GM21717 (cell line): ENCODE measurements around the gene MARCHF7.
"Not testable (repeated sequence)": the region's sequence is repeated elsewhere in the genome, so short reads cannot be mapped to it uniquely, and the experiment has no call there.

Experiments
- ATAC-seq: cut with Tn5 transposase; IDR thresholded peaks from one replicate; pipeline ENCODE4 v1.9.1; 2021; ENCODE audit warnings: mild to moderate bottlenecking, moderate library complexity; ENCODE audit not compliant: unreplicated experiment

MARCHF7 gene, protein sequence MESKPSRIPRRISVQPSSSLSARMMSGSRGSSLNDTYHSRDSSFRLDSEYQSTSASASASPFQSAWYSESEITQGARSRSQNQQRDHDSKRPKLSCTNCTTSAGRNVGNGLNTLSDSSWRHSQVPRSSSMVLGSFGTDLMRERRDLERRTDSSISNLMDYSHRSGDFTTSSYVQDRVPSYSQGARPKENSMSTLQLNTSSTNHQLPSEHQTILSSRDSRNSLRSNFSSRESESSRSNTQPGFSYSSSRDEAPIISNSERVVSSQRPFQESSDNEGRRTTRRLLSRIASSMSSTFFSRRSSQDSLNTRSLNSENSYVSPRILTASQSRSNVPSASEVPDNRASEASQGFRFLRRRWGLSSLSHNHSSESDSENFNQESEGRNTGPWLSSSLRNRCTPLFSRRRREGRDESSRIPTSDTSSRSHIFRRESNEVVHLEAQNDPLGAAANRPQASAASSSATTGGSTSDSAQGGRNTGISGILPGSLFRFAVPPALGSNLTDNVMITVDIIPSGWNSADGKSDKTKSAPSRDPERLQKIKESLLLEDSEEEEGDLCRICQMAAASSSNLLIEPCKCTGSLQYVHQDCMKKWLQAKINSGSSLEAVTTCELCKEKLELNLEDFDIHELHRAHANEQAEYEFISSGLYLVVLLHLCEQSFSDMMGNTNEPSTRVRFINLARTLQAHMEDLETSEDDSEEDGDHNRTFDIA

DNA sequence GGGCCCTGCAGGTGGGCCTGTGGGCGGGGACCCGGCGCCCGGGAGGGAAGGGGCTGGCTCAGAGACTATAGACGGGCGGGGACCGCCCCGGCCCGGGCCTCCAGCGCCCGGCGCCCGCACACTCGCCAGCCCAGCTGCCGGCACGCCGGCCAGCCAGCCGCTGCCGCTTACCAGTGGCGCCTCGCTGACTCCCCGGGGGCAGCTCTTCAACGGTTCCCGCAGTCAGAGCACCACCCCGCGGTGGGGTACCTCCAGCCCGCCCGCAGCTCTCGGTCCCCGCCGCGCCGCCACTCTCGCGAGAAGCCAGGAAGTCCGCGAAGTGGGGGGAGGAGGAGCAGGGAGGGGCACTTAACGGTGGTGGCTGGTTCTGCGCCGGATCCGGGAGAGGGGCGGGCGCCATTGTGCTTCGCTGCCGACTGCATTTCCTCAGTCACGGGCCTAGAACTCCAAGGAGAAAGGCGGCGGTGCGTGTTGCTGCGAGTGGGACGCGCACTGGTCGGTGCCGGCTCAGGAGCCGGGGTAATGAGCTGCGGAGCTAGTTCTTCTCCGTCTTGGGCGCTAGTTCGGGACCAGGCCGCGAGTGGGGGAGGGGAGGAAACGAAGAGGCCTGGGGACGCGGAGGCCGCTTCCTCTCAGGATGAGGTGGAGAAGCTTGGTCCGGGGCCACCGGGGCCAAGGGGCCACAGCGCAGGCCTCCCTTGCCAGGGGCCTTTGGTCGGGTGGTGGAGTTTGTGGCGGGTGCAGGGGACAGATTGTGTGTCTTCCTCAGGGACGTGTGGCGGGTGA, at the start of gene MARCHF7:
Gene MARCHF7 (plus strand): TSS at position 364 of the 786 bp plus-strand sequence. CDS start 16,517 bp downstream, outside the sequence.
- ATAC-seq, result peak; percentile 96

DNA sequence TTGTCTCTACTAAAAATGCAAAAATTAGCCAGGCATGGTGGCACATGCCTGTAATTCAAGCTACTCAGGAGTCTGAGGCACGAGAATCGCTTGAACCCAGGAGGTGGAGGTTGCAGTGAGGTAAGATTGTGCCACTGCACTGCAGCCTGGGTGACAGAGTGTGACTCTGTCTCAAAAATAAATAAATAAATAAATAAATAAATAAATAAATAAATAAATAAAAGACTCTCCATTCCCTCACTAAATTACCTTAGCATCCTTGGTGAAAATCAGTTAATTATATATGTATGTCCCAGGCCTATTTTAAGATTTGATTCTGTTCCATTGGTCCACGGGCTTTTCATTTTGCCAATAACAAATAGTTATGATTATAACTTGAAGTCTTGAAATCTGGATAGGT, 44.9 kb upstream of the MARCHF7 start:
- ATAC-seq, result not testable (repeated sequence)

DNA sequence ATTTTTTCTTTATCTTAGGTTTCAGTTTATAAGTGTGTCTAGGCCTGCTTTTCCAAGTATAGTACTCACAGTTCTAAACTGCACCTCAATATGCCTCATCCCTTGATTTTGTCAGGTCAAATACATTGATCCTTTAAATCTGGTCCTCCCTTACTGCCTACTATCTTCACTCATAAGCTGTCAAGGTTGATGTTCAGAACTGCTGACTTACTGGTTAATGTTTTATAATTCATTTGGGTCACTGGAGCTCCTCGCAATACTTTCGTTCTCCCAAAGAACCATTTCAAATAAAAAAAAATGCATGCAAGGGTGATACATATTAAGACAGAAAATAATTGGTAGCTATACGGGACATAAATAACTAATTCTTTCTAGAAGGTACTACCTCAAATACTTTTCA, 41.3 kb upstream of the MARCHF7 start:
- no peak for ATAC-seq

GRCh38 chr2:159677654-159678053, 34.7 kb upstream of the MARCHF7 start:
- no peak for ATAC-seq

- ATAC-seq, result no peak
These were observed 31.6 kb upstream of the MARCHF7 start for GRCh38 chr2:159680692-159681091.

GRCh38 chr2:159683817-159684216, 28.5 kb upstream of the MARCHF7 start:
- ATAC-seq, result no peak

DNA sequence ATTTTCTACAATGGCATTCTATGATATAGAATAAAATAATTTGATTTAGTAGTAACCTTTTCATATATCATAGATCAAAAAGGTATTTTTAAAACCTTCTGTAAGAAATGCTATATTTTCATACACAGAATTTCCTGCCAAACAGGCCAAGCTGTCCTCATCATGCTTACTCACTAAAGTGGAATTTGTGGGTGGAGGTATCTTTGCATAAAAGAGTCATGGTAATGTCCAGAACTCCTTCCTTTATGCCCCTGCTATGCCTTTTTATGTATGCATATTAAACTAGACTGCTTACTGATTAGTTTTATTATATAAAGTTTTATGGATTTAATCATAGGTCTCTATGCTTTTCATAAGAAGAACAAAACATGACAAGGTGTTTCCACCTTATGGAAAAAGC, 27.5 kb upstream of the MARCHF7 start:
- ATAC-seq, result no peak

- ATAC-seq, result no peak
These were observed 17.7 kb upstream of the MARCHF7 start for GRCh38 chr2:159694500-159695040.

- peak; percentile 36 for ATAC-seq
These were observed 16.4 kb upstream of the MARCHF7 start for GRCh38 chr2:159695795-159696448.

DNA sequence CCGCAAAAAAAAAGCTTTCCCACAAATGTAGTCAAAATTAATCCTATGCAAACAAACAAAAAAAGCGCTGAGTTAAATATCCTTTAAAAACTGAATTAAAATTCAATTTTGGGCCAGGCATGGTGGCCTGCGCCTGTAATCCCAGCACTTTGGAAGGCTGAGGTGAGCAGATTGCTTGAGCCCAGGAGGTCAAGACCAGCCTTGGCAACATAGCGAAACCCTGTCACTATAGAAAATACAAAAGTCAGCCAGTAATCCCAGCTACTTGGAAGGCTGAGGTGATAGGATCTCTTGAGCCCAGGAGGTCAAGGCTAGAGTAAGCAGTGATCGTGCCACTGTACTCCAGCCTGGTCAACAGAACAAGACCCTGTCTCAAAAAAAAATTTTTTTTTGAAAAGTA, 8.8 kb upstream of the MARCHF7 start:
- no peak for ATAC-seq

- ATAC-seq, result no peak
These were observed 5.8 kb upstream of the MARCHF7 start for GRCh38 chr2:159706385-159706980.

- no peak for ATAC-seq
These were observed 4.1 kb upstream of the MARCHF7 start for GRCh38 chr2:159708066-159708760.

- ATAC-seq, result no peak
These were observed 1.6 kb upstream of the MARCHF7 start for GRCh38 chr2:159710601-159711180.

- no peak for ATAC-seq
These were observed 654 bp upstream of the MARCHF7 start for GRCh38 chr2:159711562-159712142.

- peak; percentile 11 for ATAC-seq
These were observed 669 bp downstream of the MARCHF7 start for GRCh38 chr2:159712929-159713420.

GRCh38 chr2:159713631-159714246, 1.4 kb downstream of the MARCHF7 start:
- ATAC-seq, result no peak

- ATAC-seq, result no peak
These were observed 2.1 kb downstream of the MARCHF7 start for GRCh38 chr2:159714247-159714930.

GRCh38 chr2:159715451-159715850, 3.1 kb downstream of the MARCHF7 start:
- no peak for ATAC-seq
